GM21367 (cell line): ENCODE results near the gene CNTNAP2.

Experiments
- ATAC-seq: cut with Tn5 transposase; IDR thresholded peaks from one replicate; pipeline ENCODE4 v1.9.1; 2021; ENCODE audit not compliant: unreplicated experiment

The CNTNAP2 gene

DNA sequence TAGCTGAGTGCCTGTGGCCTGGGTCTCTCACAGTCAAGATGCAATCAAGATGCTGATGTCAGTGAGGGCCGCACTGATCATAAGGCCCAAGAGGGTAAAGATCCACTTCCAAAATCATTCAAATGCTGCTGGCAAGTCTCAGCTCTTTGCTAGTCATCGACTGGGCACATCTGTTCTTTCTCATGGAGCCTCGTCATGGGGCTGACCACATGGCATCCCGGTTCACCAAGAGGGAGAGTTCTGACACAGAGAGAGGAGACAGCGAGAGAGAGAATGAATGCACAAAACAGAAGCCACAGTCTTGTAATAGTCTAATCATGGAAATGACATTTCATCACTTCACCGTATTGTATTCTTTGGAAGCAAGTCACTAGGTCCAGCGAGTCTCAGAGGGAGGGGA is 1406.5 kb downstream of the CNTNAP2 start:
- ATAC-seq: no peak

GRCh38 chr7:147524726-147525250 is 1408.2 kb downstream of the CNTNAP2 start:
- no peak for ATAC-seq

DNA sequence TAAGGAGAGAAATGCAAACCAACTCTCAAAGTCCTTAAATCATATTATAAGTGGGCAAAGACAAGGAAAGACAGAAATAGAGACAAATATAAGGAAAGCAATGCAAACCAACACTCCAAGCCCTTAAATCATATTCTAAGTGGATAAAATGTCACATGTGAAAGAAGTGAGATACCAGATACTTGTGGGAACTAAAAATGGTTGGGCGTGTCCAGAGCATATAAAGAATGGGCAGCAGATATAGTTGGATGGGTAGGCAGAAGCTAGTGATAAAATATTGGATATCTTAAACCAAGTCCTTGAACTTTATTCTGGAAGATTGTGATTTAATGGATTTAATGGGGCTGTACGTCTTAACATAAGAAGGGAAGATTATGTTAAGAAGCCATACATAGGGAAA is 1408.7 kb downstream of the CNTNAP2 start:
- no peak for ATAC-seq

GRCh38 chr7:147535701-147536111 is 1419.1 kb downstream of the CNTNAP2 start:
- no peak for ATAC-seq

DNA sequence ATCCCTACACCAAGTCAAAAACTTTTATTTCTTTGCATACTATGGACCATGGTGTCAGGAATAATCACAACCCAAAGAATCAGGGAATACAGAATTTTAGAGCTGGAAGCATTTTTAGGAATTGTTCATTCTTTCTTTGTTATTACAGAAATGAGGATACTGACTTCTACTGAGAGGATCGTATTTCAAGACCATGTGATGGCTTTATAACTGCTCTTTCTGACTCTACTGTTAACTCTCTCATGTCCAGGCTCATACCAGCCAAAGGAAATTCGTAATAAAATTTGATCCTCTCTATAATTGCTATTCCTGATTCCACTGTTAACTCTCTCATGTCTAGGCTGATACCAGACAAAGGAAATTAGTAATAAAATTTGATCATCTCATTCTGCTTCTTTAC is 1423.1 kb downstream of the CNTNAP2 start:
- no peak for ATAC-seq

DNA sequence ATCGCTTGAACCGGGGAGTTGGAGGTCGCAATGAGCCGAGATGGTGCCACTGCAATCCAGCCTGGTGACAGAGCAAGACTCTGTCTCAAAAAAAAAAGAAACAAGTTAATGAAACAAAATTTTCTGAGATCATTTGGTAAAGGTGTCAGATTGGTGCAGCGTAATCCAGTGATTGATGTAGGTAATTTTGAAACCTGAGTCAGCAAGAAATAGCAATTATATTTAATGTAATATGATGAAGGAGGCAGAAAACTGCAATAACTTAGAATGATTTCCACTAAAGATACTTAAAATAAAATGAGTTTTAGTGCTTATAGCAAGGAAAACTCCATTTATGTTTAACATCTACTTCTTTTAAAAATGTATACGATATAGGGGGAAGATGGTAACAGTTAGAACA is 1424.1 kb downstream of the CNTNAP2 start:
- no peak for ATAC-seq

DNA sequence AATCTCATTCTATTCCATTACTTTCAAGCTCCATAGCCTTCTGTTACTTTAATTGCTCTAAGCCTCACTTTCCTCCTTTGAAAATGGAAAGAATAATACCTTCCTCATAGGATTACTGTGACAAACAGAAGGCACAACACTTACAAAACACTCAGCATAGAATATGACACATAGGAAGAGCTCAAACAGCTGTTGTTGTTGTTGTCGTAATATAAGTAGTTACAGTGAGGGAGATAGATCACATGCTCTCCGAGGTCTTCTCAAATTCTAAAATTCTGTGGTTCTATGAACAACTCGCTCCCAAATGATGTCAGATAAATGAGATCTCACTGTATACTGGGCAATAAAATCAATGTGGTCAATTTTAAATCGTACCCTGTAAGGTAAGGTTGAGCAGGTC is 1424.7 kb downstream of the CNTNAP2 start:
- no peak for ATAC-seq

GRCh38 chr7:147547252-147547897 is 1430.8 kb downstream of the CNTNAP2 start:
- no peak for ATAC-seq

DNA sequence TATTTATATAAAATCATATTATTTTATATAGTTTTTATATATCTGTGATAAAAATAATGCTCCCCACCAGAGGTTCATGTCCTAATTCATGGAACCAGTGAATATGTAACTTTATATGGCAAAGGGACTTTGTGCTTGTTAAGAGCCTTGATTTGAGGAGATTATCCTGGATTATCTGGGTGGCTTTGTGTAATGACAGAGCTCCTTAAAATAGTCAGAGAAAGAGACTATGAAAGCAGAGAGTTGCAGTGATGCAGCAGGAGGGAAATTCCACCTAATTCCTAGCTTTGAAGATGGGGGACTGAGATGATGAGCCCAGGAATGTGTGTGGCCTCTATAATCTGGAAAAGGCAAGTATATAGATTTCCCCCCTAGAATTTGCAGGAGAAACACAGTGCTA is 1439.7 kb downstream of the CNTNAP2 start:
- ATAC-seq: no peak

DNA sequence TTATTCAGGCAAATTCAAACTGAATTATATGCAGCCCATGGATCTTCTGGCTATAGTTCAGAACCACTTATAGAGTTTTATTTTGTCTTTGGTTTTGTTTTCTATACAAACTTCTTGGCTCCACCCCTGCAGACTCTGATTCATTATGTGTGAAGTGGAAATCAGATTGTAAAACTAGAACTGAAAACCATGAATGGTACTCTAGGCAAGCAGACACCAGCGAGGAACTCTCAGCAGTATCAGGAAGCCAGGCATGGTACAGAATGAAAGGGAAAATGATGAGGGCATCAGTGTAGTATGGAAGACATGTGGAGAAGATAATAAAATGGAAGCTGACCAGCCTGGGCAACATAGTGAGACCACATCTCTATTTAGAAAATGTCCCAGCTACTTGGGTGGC is 1447.1 kb downstream of the CNTNAP2 start:
- no peak for ATAC-seq

DNA sequence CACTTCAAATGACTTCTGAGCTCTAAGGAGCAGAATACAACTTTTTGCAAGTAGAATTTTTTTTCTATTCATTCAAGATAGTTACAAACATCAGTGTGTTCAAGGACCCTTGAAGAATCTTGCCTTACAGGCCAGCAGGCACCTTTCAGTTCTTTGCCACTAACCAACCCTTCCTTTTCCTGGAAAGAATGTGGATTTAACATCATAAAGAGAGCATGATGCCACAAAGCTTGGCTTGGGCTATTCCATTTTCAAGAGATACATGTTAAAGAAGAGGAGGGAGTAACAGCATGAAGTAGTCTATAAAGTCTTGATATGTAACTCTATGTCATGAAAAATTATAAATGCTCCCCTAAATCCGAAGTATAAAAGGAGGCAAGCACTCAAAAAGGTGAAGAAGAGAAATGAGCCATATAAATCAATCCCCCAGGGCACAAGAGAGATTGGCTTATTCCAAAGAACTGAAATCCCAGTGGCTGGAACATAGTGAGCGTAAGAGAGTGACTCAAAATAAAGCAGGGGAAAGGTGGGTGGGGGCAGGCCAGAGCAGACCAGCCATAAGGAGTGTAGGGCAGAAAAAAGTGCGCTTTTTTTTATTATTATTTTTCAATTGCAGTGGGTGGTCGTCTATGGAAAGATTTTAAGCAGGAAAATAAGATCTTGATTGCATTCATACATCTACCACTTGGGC is 1448.3 kb downstream of the CNTNAP2 start:
- ATAC-seq: no peak

DNA sequence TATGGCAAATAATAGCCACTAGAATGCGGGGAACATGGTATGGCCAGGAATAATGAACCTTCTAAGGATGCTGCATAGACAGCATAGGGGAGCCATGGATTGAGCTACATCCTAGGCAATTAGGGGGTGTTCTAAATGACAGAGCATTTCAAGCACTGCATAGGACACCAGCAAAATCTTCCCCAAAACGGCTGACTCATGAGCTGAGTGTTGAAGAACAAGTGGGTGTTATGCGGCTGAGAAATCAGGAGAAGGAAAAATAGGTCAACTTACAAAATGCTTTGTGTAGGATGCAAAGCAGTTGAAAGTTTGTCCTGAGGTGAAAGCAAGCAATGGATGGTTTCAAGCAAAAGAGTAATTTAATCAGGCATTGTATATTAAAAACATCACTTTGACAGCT is 1450.4 kb downstream of the CNTNAP2 start:
- ATAC-seq: no peak

- ATAC-seq: no peak
Observed at GRCh38 chr7:147569116-147569913, 1452.7 kb downstream of the CNTNAP2 start.

DNA sequence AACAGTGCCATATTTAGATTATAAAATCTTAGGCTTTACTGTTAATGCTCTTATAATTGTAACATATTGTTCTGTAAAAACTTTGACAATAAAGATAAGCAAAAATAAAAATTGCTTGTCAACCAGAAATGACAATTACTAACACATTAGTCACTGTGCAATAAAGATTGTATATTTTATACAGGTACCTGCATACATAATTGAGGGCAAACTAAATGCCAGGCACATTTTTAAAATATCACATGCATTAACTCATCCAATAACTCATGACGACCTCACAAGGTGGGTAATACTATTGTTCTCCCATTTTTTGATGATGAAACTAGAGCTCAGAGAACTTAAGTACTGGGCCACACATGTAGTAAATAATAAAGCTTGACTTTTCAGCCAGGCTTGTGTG is 1453.8 kb downstream of the CNTNAP2 start:
- no peak for ATAC-seq

- ATAC-seq: no peak
Observed at GRCh38 chr7:147571436-147572185, 1455.0 kb downstream of the CNTNAP2 start.

GRCh38 chr7:147578196-147578595 is 1461.6 kb downstream of the CNTNAP2 start:
- no peak for ATAC-seq

GRCh38 chr7:147579148-147579547 is 1462.5 kb downstream of the CNTNAP2 start:
- ATAC-seq: no peak

DNA sequence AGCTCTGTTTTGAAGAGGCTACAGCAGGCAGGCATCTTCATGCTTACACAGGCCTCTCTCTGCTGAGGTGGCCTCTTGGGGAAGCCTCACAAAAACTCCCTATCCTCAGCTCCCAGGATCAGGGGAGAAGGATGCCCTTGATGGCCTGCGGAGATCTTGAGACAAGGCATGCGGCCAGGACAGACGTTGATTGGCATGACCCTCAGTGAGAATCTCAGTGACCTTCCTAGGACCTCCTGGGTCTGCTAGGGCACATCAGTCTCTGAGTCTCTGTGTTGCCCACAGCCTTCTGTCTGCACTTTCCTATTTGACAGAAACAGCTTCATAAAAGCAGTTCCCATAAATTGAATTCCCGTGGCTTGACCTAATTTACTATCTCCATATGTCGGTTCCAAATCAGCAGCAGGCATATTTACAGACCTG is 1468.2 kb downstream of the CNTNAP2 start:
- no peak for ATAC-seq

GRCh38 chr7:147586110-147586509 is 1469.5 kb downstream of the CNTNAP2 start:
- ATAC-seq: no peak

DNA sequence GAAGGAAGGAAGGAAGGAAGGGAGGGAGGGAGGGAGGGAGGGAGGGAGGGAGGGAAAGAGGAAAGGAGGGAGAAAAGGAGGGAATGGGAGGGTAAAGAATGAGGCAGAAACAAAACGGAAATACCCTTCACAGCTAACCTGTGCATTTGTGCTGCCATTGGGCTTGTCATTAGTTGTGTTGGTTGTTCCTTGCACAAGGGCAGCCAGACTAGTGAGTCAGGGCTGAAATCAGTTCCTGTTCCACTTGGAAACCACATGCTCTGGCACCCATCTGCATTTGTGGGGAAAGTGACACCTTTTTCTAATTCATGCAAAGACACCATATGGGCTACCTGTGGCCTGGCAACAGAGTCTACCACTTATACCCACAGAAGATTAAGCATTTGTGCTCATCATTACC is 1469.9 kb downstream of the CNTNAP2 start:
- no peak for ATAC-seq
